Measurements from ENCODE around the gene DCTD.

- no peak for TF ChIP-seq POLR2AphosphoS5 (IDR thresholded peaks at IDR 0.05)
- TF ChIP-seq CTCF (IDR thresholded peaks at IDR 0.05): no peak
These were observed 1.7 kb upstream of the DCTD start for GRCh38 chr4:182918791-182919302.

All from gastroesophageal sphincter (tissue), 3 donors.